ENCODE data around the gene GNG8. TPM values are rescaled to one million over a fixed set of nuclear protein-coding genes. Genes with fewer than 3 reads are reported as not detected.

Gene GNG8
- total and polyA plus RNA-seq, 12 donors = 1.9 to 5.9 TPM; not detected in 10

- ATAC-seq (no peak), DNase-seq (no peak)
- WGBS, 2 donors = 89 to 91% methylated on average over 27 of the region's 27 CpGs
- Histone ChIP-seq H3K36me3 (peaks cover 0 to 59% (median 46%) of the 10 kb centered on the region in 9 donors), H3K4me1 (peaks cover 14 to 48% (median 36%) of the 10 kb centered on the region in 9 donors), H3K27me3 (no peaks in the 10 kb centered on the region), H3K27ac (no peak overlapping the region), H3K4me3 (no peak overlapping the region), H3K9me3 (no peaks in the 10 kb centered on the region)
- no peak for TF ChIP-seq CTCF (IDR thresholded peaks at IDR 0.05)
- intact Hi-C loops (cut with DNase I) = no loop called here
Measured at GRCh38 chr19:46608581-46609345, 27.2 kb downstream of the GNG8 start.

- Histone ChIP-seq H3K36me3 (peaks cover 0 to 59% (median 46%) of the 10 kb centered on the region in 9 donors), H3K9me3 (no peaks in the 10 kb centered on the region), H3K4me1 (peaks cover 20 to 54% (median 42%) of the 10 kb centered on the region in 9 donors), H3K27me3 (no peaks in the 10 kb centered on the region), H3K4me3 (no peak overlapping the region), H3K27ac (no peak overlapping the region)
- WGBS, 2 donors = 93 to 94% methylated on average over 9 of the region's 9 CpGs
- ATAC-seq = no peak
- no peak for DNase-seq
- no peak for TF ChIP-seq CTCF (IDR thresholded peaks at IDR 0.05)
- intact Hi-C loops (cut with DNase I) = no loop called here
Measured at GRCh38 chr19:46608178-46608577, 27.8 kb downstream of the GNG8 start.

DNA sequence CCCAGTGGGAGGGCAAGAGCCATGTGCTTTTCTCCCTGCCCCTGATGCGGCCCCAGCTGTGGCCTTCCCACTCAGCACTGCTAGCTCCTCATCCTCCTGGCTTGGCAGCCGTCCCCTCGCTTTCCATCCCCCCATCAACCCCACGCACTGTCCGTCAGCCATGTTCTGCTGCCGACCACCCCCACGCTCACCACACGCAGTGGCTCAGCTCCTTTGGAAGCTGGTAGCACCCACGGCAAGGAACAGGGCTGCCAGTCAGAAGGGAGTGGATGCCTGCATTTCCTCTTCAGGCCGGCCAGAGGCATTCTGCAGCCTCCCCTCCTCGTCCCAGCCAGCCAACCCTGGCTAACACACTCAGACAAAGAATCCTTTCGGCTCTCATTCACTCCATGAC is 28.6 kb downstream of the GNG8 start:
- 76 to 85% methylated on average over 12 of the region's 12 CpGs for WGBS, 2 donors
- TF ChIP-seq CTCF (IDR thresholded peaks at IDR 0.05) = no peak
- H3K9me3 ChIP-seq = no peaks in the 10 kb centered on the region
- H3K27me3 ChIP-seq = no peaks in the 10 kb centered on the region
- DNase-seq = no peak
- H3K36me3 ChIP-seq = peaks cover 0 to 59% (median 46%) of the 10 kb centered on the region in 9 donors
- H3K4me3 ChIP-seq = no peak overlapping the region
- no peak for ATAC-seq
- peaks cover 23 to 57% (median 49%) of the 10 kb centered on the region in 9 donors for H3K4me1 ChIP-seq
- intact Hi-C loops (cut with DNase I) = no loop called here
- H3K27ac ChIP-seq = peak overlapping the region in 2 of 10 donors; percentile 7 to 31

DNA sequence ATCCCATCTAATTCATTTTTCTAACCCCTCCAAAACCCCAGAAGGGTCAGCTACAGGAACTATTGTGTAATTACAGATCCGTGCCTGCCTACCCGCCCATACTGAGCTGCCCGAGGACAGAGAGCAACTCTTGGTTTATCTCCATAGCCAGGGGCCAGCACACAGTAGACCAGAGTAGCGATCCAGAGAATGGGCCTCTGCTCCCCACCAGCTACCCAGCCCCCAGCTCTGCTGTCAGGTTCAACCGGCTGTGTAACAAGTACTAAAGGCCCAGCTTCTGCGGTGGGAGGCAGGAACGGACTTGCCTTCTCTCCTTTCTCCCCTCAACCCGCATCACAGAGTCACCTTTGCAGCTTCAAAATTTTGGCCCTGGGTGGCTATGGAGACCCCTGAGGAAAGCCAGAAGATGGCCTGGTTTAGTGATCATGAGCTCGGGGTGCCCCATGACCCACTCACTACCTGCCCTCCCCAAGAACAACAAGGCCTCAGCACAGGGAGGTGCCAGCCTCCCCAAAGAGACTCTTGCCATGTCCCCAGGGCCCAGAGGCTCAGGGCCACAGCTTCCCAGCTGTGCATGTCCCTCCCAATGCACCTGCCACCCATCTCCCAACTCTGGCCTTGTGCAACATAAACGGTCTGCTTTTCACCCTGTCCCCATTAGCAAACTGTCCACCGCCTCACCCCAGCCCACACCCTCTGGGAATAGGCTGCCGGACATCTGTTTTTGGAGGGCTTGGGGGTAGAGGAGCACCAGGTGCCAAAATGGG is 29.1 kb downstream of the GNG8 start:
- Histone ChIP-seq H3K4me3 (no peak overlapping the region), H3K27ac (peak overlapping the region in 3 of 10 donors; percentile 7 to 31 (median 7)), H3K36me3 (peaks cover 0 to 59% (median 46%) of the 10 kb centered on the region in 9 donors), H3K9me3 (no peaks in the 10 kb centered on the region), H3K4me1 (peaks cover 23 to 58% (median 52%) of the 10 kb centered on the region in 9 donors), H3K27me3 (no peaks in the 10 kb centered on the region)
- ATAC-seq (no peak), DNase-seq (no peak)
- no peak for TF ChIP-seq CTCF (IDR thresholded peaks at IDR 0.05)
- intact Hi-C loops (cut with DNase I) = no loop called here
- WGBS, 2 donors = 80 to 83% methylated on average over 12 of the region's 12 CpGs

Measured in heart right ventricle (tissue), 16 donors.